DND-41 (cell line): Measurements from ENCODE around the gene BCL2L11.

ENCODE experiments used
- ATAC-seq: fragments of 200-7000 bp; cut with Tn5 transposase; 3 replicates; pipeline ENCODE4 v1.9.1; 2021; ENCODE audit warnings: low read depth; ENCODE audit not compliant: insufficient read depth
- DNase-seq: peaks from one replicate; pipeline ENCODE4 v3.0.0-alpha.2; 2020
- H2AFZ ChIP-seq: 2 replicates; pipeline ENCODE4 v1.6.0; 2012; ENCODE audit warnings: low read depth, low read length
- H3K27ac ChIP-seq: 2 replicates; pipeline ENCODE4 v1.5.1; 2012; ENCODE audit warnings: low read length, inconsistent platforms
- H3K27me3 ChIP-seq: fragments of 200-600 bp; sonication (generic); 2 replicates; pipeline ENCODE4 v1.6.0; 2012; ENCODE audit warnings: low read length, mild to moderate bottlenecking, inconsistent platforms; ENCODE audit not compliant: insufficient read depth, poor library complexity
- H3K36me3 ChIP-seq: 2 replicates; pipeline ENCODE4 v1.5.1; 2012; ENCODE audit warnings: low read length, inconsistent platforms; ENCODE audit not compliant: insufficient read depth
- H3K4me1 ChIP-seq: 2 replicates; pipeline ENCODE4 v1.5.1; 2012; ENCODE audit warnings: mild to moderate bottlenecking, low read length; ENCODE audit not compliant: insufficient read depth
- H3K4me2 ChIP-seq: 2 replicates; pipeline ENCODE4 v1.6.0; 2012; ENCODE audit warnings: mild to moderate bottlenecking, moderate library complexity, low read length, inconsistent platforms; ENCODE audit not compliant: insufficient read depth
- H3K4me3 ChIP-seq, 2 experiments: fragments of 200-600 bp in 1 of 2; shearing (Covaris generic) in 1 of 2; 2 replicates each; pipeline ENCODE4 v1.5.1; 2012 to 2016; ENCODE audit warnings: inconsistent platforms in 2 of 2, low read length in 2 of 2, mild to moderate bottlenecking in 2 of 2, low read depth in 1 of 2, moderate library complexity in 1 of 2
- H3K79me2 ChIP-seq: 2 replicates; pipeline ENCODE4 v1.6.0; 2012; ENCODE audit warnings: low read length, inconsistent platforms; ENCODE audit not compliant: insufficient read depth
- H3K9ac ChIP-seq: 2 replicates; pipeline ENCODE4 v1.6.0; 2012; ENCODE audit warnings: low read depth, mild to moderate bottlenecking, inconsistent platforms, low read length, moderate library complexity
- H3K9me3 ChIP-seq: 2 replicates; pipeline ENCODE4 v1.5.1; 2012; ENCODE audit warnings: low read length, moderate library complexity, mild to moderate bottlenecking, inconsistent platforms; ENCODE audit not compliant: insufficient read depth, severe bottlenecking
- H4K20me1 ChIP-seq: 2 replicates; pipeline ENCODE4 v1.6.0; 2012; ENCODE audit warnings: low read length; ENCODE audit not compliant: insufficient read depth
- EZH2 ChIP-seq: IDR thresholded peaks from 3 replicates; pipeline ENCODE4 v1.6.1; 2012; ENCODE audit warnings: borderline replicate concordance, low read depth, mild to moderate bottlenecking, moderate library complexity, low read length, inconsistent platforms; ENCODE audit not compliant: severe bottlenecking
- TF ChIP-seq, protein P1 (sequence below): IDR thresholded peaks from 2 replicates; pipeline ENCODE4 v1.5.1; 2012; ENCODE audit warnings: borderline replicate concordance, low read length, moderate library complexity, mild to moderate bottlenecking; ENCODE audit not compliant: poor library complexity, severe bottlenecking; ENCODE audit errors: extremely low read depth

The BCL2L11 gene

GRCh38 chr2:111134055-111134454, 13.3 kb downstream of the BCL2L11 start:
- H3K27ac ChIP-seq, result no peak overlapping the region
- peaks cover 95% of the 10 kb centered on the region for H3K79me2 ChIP-seq
- H4K20me1 ChIP-seq, result peaks cover 28% of the 10 kb centered on the region; the same call in 1 of the 2 replicates
- H3K4me3 ChIP-seq, result no peak overlapping the region
- peaks cover 23% of the 10 kb centered on the region for H3K4me1 ChIP-seq
- DNase-seq (no peak), ATAC-seq (no peak)
- H3K4me2 ChIP-seq, result no peak overlapping the region
- no peaks in the 10 kb centered on the region for H3K9me3 ChIP-seq
- H3K36me3 ChIP-seq, result peaks cover 62% of the 10 kb centered on the region
- no peak overlapping the region for H3K9ac ChIP-seq
- no peak overlapping the region for H2AFZ ChIP-seq
- no peaks in the 10 kb centered on the region for H3K27me3 ChIP-seq
- no peak for TF ChIP-seq EZH2
- TF ChIP-seq, protein P1, sequence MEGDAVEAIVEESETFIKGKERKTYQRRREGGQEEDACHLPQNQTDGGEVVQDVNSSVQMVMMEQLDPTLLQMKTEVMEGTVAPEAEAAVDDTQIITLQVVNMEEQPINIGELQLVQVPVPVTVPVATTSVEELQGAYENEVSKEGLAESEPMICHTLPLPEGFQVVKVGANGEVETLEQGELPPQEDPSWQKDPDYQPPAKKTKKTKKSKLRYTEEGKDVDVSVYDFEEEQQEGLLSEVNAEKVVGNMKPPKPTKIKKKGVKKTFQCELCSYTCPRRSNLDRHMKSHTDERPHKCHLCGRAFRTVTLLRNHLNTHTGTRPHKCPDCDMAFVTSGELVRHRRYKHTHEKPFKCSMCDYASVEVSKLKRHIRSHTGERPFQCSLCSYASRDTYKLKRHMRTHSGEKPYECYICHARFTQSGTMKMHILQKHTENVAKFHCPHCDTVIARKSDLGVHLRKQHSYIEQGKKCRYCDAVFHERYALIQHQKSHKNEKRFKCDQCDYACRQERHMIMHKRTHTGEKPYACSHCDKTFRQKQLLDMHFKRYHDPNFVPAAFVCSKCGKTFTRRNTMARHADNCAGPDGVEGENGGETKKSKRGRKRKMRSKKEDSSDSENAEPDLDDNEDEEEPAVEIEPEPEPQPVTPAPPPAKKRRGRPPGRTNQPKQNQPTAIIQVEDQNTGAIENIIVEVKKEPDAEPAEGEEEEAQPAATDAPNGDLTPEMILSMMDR, result no peak

GRCh38 chr2:111135237-111135909, 14.7 kb downstream of the BCL2L11 start:
- H3K9me3 ChIP-seq, result no peaks in the 10 kb centered on the region
- no peak for DNase-seq
- peaks cover 63% of the 10 kb centered on the region for H3K36me3 ChIP-seq
- peaks cover 35% of the 10 kb centered on the region; the same call in 1 of the 2 replicates for H4K20me1 ChIP-seq
- H3K27me3 ChIP-seq, result no peaks in the 10 kb centered on the region
- H3K4me3 ChIP-seq, result no peak overlapping the region
- TF ChIP-seq, protein P1, result no peak
- TF ChIP-seq EZH2, result no peak
- H3K27ac ChIP-seq, result peak overlapping the region; percentile 6
- H3K9ac ChIP-seq, result no peak overlapping the region
- ATAC-seq, result 0 out of 3 replicates have a peak, but pooled peaks have one; percentile 6
- peaks cover 98% of the 10 kb centered on the region for H3K79me2 ChIP-seq
- no peak overlapping the region for H2AFZ ChIP-seq
- H3K4me1 ChIP-seq, result peaks cover 23% of the 10 kb centered on the region
- H3K4me2 ChIP-seq, result no peak overlapping the region

DNA sequence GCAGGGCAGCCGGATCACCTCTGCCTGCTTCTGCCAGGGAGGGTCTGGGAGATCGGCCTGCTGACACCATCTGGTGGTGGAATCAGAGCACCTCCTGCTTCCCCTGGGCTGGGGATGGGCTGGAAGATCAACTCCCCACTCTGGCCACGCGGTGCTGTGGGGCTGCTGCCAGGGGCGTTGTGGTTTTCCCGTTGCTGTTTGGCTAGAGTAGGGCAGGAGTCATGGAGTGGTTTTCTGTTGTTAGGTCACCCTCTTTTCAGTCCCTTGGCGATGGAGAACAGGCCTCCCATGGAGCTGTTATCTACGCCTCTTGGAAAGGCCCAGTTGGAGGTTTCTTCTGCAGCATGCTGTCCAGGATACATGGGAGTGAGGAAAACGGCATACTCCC, 15.2 kb downstream of the BCL2L11 start:
- H3K79me2 ChIP-seq, result peaks cover 98% of the 10 kb centered on the region
- peaks cover 66% of the 10 kb centered on the region for H3K36me3 ChIP-seq
- H3K9ac ChIP-seq, result no peak overlapping the region
- TF ChIP-seq, protein P1, result peak; percentile 55
- no peak for TF ChIP-seq EZH2
- H3K4me1 ChIP-seq, result peaks cover 23% of the 10 kb centered on the region
- H2AFZ ChIP-seq, result no peak overlapping the region
- peaks cover 38% of the 10 kb centered on the region; the same call in 1 of the 2 replicates for H4K20me1 ChIP-seq
- no peak overlapping the region for H3K4me2 ChIP-seq
- DNase-seq, result peak; percentile 27
- H3K4me3 ChIP-seq, result no peak overlapping the region
- no peaks in the 10 kb centered on the region for H3K9me3 ChIP-seq
- no peaks in the 10 kb centered on the region for H3K27me3 ChIP-seq
- peak overlapping the region; percentile 6 for H3K27ac ChIP-seq
- peak; percentile 60; the same call in 2 of the 3 replicates for ATAC-seq
